GM19467 (cell line): ENCODE data around the gene DNM2.
"Not testable (repeated sequence)": the region's sequence is repeated elsewhere in the genome, so short reads cannot be mapped to it uniquely, and the experiment has no call there.

Experiments used
- ATAC-seq: cut with Tn5 transposase; IDR thresholded peaks from one replicate; pipeline ENCODE4 v1.9.1; 2021; ENCODE audit warnings: mild to moderate bottlenecking, moderate library complexity; ENCODE audit not compliant: unreplicated experiment

Gene DNM2

DNA sequence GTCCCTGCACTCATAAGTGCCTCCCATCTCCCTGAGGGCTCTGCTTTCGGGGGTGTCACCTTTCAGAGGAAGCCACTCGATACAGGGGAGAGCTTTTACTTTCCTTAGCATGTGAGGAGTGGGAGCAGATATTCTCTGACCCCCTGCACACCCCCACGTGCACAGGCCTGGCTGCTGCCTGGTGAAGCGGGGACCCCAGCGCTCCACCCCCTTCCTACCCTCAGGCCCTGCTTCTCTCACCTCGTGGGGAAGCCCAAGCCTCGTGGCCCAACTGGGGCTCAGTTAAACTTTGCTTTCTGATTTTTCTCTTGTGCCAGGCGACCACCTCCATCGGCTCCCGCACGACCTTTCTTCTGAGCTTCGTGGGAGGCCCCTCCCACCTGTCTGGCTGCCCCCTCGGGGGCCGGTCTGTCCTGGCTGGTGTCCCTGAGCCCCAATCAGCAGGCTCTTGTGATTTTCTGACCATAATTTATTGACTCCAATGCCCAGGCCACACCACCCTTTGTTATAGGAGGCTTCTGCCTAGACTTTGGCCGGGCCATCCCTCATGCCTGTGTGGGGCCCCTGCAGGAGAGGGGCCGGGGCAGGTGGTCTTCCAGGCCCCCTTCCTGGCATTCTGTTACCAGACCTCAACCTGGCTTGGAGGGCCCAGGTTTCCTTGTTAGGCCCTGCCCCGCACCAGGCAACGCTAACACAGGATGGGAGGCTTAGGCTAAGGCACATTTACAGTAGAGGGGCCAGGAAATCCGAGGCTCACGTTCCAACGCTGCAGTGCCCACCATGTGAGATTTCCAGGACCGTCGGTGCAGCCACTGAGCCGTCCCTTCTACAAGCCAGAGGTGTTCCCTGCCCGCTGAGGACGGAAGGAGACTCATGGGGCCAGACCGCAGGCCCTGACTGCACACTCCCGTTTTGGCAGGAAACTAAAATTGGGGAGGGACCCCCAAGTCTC, 114.4 kb downstream of the DNM2 start:
- ATAC-seq: no peak

DNA sequence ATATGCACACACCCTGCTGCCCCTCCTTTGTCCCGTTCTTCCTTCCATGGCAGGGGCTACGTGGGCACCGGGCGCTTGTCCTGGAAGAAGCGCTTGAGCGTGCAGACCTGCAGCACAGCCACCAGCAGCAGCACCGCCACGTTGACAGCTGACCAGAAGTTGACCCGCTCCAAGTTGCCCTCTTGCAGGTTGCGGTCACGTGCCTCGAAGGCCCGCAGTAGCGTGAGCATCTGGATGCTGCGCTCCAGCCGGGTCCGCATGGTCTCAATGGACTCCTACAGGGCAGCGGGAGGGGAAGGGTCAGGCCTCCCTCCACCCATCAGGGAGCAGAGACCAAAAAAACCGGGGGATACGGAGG, 115.0 kb downstream of the DNM2 start:
- ATAC-seq: no peak

DNA sequence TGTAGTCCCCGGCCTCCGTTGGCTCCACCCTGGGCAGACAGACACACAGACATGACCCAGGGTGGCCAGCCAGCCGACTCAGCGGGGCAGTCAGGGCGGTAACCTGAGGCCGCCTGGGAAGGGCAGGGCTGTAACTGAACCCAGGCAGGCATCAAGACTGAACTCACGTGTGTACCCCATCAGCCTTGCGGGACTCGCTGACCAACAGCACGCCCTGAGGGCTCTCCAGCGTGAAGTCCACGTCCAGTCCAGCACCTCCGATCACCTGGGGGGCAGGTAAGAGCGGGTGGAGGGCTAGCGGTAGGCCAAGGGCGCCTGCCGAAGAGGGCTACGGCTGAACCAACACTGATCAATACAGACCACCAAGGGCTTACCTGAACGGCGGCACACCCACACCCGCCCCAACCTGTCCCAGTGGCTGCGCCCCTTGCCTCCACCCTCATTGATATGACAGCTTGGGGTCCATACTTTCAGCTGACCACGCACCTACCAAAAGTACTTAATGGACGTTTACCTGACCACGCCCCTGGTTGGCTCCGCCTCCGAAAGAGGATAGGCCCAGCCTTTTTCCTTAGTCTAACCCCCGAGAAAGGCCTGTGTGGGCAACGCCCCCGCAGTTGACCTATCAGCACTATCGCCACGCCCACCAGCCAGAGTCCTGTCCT, 117.3 kb downstream of the DNM2 start:
- no peak for ATAC-seq

DNA sequence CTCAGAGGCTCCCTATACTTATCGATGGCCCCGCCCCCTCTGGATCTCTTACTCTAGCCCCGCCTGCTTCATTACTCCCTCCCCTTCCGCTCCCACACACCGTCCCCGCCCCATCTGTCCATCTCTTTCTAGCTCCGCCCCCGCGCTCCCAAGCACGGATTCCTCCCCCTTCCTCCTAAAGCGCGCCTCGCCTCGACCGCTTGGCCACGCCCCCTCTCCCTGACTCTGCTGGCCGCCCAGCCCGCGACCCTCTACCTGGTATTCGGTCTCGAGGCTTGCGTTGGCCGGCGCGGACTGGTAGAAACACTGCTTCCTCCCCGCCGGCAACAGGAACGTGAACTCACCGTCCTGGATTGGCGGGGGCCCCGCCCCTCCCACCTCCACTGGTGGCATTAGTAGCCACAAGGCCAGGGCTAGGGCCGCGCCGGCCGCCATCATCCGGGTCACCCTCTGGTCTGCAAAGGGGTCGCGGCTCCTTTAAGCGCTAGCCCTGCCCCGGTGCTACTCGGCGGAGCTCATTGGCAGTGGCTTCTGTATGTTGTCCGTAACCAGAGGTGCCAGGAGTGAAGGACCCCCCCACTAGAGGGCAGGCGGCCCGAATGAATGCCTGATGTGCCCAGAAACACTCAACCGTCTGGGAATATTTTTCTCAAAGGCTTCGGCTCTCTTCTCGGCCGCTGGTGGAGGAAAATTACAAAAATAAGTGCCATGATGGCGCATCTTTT, 118.0 kb downstream of the DNM2 start, which contains the start of gene TMED1:
Gene TMED1, minus strand, starts transcription at position 459 of the 725 bp plus-strand sequence. Its CDS starts 21 bp downstream, at position 438.
- peak; percentile 61 for ATAC-seq

DNA sequence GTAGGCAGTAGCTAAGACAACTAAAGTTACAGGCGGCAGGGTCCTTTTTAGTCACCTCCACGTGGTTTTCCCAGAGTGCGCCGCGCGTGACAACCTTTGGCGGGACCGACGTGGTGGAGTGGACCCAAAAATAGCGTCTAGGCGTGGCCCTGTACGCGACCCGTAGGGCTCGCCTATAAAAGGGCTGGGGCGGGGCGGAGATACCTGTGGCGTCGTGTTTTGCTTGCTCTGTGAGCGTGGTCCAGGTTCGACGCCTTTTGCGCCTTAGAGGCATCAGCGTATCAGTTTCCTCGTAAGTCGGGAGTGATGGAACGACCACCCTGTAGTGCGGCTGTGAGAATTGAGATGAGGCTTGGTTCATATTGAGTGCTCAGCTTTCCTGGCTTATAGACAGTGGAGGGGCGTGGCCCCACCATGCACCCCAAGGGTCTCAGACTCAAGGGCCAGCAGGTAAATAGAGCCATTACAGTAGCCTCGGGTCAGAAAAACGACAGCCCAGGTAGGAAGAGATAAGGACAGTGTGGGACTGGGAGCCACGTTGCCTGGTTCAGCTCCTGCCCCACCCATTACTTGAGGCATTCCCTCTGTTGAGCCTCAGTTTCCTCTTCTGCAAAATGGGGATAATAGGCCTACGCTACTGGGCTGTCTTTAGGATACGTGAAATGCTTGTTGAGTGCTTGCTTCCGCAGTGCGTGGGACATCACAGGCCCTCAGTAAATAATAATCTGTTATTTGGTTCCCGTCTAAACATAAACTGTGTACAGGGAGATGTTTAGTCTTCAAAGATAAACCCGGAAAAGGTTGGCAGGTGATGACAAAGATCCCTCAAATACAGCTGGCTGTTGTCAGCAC, 118.8 kb downstream of the DNM2 start:
- ATAC-seq: no peak

DNA sequence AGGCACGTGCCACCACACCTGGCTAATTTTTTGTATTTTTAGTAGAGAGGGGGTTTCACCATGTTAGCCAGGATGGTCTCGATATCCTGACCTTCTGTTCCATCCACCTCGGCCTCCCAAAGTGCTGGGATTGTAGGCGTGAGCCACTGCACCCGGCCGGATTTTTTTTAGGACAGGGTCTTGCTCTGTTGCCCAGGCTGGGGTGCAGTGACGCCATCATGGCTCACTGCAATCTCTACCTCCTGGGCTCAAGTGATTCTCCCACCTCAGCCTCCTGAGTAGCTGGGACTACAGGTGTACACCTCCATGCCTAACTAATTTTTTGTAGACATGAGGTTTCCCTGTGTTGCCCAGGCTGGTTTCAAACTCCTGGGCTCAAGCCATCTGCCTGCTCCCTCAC, 119.8 kb downstream of the DNM2 start:
- ATAC-seq: not testable (repeated sequence)

DNA sequence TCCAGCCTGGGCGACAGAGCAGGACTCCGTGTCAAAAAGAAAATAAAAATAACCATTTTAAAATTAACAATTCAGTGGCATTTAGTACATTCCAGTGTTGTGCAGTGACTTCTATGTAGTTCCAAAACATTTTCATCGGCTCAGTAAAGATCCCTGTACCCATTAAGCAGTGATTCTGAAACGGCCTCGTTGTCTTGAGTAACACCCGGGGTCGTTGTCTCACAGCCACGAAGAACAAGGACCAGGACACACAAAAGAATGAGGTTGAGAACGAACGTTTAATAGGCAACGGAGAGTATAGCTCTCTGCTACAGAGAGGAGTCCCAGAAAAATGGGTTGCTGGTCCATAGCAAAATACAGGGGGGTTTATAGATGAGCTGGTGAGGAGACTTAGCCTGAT, 120.5 kb downstream of the DNM2 start:
- ATAC-seq: no peak

DNA sequence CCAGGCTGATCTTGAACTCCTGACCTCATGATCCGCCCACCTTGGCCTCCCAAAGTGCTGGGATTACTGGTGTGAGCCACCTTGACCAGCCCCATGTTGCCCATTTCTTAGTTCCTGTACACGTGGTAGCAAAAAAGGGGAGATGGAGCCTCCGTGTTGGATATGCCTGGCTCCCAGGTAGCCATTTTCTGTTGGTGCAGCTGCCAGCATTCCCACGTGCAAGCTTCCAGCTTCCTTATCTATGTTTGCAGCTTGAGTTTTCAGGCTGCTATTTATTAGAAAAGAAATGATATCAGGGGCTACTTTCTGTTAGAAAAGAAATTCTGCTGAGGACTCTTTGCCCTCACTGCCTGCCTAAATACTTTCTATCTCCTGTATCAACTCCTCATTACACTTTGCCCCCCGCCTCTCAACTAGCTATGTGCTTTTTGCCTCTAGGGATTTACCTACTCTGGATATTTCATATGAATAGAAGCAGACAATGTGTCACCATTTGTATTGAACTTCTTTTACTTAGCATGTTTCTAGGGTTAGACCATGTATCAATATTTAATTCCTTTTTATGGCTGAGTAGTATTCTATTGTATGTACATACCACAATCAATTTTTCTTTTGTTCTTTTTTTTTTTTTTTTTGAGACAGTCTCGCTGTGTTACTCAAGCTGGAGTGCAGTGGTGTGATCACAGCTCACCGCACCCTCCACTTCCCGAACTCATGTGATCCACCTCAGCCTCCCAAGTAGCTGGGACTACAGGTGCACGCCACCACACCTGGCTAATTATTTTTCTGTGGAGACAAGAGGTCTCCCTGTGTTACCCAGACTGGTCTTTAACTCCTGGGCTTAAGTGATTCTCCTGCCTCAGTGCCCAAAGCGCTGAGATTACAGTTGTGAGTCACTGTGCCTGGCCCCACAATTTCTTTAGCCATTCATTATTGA, 121.5 kb downstream of the DNM2 start:
- ATAC-seq: no peak

DNA sequence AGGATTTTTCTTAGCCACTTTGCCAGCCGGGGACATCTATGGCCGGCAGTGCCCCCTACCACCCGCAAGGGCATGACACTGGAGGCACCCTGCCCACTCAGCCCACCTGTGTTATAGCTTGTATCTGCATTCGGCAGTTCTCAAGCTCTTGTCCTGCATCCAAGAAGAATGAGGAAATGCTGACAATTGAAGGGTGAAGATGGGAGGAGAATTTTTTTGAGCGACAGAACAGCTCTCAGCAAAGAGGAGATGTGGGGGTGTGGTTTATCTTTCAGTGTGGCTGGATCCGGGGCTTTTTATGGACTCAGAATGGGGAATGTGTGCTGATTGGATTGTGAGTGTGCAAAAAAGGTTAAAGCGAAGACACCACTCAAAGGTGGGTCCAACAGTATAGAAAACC, 124.9 kb downstream of the DNM2 start:
- no peak for ATAC-seq

DNA sequence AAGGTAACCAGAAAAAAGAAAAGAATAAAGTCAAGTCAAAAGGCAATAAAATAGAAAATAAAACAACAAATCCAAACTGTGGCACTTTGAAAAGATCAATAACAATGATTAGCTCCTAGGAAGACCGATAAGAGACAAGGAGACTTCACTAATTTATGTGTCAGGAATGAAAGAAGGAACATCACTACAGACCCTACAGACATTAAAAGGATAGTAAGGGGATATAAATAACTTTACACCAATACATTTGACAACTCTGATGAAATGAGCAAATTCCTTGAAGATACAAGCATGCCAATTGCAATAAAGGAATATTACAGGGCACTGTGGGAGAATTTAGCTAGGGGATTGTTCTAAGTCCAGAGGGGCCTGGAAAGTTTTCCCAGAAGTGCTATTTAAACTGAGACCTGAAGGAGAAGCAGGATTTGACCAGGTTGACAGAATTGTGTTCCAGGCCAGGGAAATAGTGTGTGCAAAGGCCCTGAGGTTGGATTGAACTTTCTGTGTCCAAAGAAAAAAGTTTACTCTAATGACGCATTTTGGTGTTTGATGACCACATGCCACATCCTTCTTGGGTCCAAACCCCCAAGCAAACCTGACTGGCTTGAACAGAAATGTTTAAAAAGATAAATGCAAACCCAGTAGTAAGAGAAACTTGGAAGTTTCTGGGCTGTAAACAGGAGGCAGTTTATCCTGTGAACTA, 128.8 kb downstream of the DNM2 start:
- ATAC-seq: no peak

DNA sequence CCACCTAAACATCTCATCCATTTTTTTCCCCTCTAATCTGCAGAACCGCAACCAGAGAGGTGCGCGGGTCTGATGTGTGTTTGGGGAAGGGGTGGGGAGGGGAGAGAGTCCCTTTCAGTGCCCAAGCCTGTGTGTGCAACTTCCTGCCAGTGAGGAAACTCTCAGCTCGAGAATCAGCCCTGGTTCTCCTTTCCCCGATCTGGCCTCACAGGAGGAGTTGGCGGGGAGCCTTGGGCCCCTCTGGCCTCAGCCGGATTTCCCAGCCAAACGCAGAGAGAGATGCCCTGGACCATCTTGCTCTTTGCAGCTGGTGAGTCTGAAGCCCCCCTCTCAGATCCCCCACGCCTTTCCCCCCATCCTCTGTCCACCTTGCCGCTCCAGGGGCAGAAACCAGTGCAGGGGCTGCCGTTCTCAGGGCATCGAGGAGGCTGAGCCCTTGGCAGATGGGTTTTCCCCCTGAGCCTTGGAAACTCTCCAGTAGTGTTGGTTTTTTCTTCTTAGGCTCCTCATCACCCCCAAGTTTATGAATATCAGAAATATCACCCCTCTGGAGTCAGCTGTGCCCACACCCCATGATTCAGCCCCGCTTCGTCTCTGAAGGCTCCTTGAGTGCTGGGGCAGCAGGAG, 130.5 kb downstream of the DNM2 start, which contains the start of gene C19orf38:
Gene C19orf38, plus strand, starts transcription at position 186 of the 627 bp plus-strand sequence. Its CDS starts 94 bp downstream, at position 280.
- ATAC-seq: no peak

DNA sequence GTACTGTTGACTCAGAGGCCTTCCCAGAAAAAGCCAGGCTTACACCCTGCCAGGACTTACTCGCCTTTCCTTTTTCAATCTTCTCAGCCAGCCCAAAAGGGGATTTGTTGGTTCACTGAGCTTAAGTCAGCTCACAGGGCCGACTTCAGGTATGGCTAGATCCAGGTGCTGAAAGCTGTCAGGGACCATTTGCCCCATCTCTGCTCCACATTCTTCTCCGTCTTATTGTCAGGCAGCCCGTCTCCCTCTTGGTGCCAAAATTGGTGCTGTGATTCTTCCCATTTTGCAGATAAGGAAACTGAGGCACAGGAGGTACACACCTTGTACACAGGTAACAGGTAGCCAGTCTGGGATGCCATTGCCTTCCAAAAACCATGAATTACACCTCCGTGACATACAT, 132.8 kb downstream of the DNM2 start:
- no peak for ATAC-seq

DNA sequence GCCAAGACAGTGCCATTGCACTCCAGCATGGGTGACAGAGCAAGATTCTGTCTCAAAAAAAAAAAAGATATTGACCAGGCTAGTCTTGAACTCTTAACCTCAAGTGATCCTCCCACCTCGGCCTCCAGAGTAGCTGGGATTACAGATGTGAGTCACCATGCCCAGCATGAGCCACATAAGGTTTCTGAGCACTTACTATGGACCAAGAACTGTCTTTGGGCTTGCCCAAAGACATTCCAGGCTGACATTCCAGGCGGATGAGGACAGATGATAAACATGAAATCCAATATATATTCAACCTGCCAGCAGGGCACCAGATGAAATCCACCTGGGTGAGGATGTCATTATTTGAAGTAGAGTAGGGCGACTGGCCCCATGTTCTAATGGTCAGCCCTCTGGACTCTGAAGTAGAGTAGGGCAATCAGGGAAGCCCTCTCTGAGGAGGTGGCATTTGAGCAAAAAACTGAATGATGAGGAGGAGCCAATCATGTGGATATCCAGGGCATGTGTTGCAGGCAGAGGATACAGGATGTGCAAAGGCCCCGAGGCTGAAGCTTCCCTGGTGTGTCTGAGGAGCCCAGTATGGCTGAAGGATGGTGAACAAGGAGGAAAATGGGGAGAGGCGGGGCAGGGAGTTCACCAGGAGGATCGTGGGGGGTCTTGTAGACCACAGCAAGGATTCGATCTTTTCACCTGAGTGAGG, 134.4 kb downstream of the DNM2 start:
- no peak for ATAC-seq

DNA sequence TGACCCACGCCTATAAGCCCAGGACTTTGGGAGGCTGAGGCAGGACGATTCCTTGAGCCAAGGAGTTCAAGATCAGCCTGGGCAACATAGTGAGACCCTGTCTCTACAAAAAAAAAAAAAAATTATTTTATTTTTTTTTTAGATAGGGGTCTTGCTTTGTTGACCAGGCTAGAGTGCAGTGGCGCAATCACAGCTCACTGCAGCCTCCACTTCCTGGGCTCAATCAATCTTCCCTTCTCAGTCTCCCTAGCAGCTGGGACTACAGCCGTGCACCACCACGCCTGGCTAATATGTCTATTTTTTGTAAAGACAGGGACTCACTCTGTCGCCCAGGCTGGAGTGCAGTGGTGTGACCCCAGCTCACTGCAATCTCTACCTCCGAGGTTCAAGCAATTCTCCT, 135.1 kb downstream of the DNM2 start:
- ATAC-seq: no peak

DNA sequence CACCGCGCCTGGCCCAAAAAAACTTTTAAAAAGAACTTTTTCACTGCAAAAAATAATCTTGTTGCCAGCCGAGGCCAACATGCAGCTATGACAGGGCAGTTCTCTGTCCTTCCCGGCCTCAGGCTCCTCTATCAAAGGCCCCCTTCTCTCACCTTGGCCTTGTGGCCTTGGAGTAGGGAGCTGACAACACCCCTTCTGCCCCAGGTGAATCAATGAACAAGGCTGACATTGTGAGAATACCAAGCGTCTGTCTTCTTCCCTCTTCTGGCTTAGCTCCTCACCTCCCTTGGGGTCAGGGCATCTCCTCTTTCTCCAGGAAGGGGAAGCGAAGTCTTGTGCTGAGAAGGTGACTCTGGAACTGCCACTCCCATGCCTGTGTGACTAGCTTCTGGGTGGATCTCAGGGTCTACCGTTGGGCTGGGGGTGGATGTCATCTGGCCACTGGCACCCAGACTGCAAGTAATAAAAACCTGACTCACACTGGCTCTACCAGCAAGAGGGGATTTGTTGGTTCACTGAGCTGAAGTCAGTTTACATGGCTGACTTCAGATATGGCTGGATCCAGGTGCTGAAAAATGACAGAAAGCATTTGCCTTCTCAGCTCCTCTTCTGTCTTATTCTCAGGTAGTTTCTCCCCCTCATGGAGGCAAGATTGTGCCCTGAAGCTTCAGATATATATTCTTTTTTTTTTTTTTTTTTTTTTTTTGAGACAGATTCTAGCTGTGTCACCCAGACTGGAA, 136.6 kb downstream of the DNM2 start:
- ATAC-seq: no peak

DNA sequence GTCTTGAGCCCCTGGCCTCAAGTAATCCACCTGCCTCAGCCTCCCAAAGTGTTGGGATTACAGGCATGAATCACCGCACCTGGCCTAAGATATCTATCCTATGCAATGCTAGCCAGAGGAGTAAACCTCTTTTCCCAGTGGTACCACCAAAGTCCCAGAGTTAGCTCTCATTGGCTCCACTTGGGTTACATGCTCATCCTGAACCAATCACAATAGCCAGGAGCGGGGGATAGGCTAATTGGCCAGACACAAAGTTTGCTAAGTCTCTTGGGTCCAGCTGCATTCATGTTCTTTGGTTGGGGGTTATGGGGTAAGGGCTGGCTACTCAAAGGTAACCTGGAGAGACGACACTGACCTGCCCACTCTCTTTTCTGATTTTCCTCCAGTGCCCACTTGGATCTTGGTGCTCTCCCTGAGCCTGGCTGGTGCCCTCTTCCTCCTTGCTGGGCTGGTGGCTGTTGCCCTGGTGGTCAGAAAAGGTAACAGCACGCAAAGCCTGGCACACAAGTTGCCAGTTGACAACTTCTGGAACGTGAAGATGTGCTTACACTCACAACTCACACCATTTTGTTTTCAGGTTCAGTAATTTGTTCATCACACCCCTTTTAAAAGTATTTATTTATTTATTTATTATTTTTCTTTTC, 138.1 kb downstream of the DNM2 start:
- no peak for ATAC-seq
